Stimulated activated CD4-positive, alpha-beta T cell treated with anti-CD3 and anti-CD28 coated beads, Interleukin-15, amount 100 ng/mL, for 1 hour (primary cell): Measurements from ENCODE around the gene MAP4.
"Not testable (repeated sequence)": the region's sequence is repeated elsewhere in the genome, so short reads cannot be mapped to it uniquely, and the experiment has no call there.

Source experiments
- DNase-seq, 2 donors: peaks; one replicate each; pipeline ENCODE4 v3.0.0-alpha.2; 2020; ENCODE audit warnings: low read depth in 1 of 2, low spot score in 1 of 2

Gene MAP4

DNA sequence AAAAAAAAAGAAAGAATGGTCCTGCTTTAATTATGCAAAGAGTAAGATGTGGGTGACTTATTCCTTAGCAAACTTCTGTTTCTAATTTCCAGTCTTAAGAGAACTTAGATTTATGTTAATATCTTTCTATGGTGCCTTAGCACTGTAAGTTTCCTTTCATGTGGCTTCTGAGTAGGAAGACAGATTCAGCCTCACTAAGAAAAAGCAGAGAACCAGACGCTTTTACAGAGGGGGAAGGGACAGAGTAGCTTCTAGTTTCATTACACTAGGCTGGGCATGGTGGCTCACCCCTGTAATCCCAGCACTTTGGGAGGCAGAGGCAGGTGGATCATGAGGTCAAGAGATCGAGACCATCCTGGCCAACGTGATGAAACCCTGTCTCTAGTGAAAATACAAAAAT, 118.3 kb downstream of the MAP4 start:
- DNase-seq, result no peak

DNA sequence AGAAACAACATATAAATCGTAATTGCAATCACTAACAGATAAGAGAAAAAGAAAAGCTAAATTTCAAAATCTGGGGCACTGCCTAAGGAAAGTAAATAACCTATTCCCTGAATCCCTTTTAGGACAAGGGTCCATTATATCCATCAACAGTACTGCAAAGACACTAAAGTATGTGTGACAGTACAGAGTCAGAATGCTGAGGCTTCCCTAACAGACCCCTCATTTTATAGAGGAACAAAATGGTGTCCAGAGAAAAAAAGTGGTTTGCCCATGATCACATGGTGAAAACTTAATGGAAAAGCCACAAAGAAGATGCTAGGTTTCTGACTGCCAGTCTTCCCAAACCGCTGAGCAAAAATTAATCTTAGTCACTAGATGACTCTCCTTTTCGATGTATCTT, 119.5 kb downstream of the MAP4 start:
- DNase-seq, result no peak

- DNase-seq, result no peak
Measured at GRCh38 chr3:47895241-47895640, 121.0 kb downstream of the MAP4 start.

GRCh38 chr3:47892286-47893040, 123.8 kb downstream of the MAP4 start:
- DNase-seq, result no peak

GRCh38 chr3:47891613-47892005, 124.6 kb downstream of the MAP4 start:
- DNase-seq, result no peak

GRCh38 chr3:47890828-47891612, 125.2 kb downstream of the MAP4 start:
- DNase-seq, result no peak

DNA sequence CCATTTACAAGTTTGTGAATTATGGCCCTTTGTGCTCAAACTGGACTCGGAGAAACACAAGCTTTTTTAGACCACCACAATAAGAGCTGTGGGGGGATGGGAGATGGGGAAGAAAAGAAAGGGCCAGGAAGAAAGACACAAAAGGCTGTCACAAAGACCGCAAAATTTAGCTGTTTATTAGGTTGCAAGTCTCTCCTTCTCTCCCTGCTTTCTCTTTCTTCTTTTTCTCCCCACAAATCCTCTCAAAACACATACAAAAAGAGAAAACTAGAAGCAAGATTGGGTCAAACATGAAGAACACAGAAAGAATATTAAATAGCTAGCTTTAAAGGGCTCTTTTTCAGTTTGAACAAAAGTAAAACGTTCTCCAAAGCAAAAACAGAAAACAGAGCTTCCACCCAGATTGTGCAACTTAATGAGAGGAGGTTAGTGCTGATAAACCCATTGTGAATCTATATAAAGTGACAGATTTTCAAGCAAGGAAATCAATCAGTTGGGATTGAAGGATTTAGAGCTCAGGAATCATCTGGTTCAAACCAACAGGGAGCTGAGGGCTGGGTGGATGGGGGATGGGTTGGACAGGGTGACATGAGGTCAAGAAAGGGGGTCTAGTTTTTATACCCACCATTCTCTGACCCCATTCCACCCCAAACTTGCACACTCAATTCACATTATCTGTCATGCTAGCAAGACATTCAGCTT, 125.9 kb downstream of the MAP4 start:
- DNase-seq, result no peak

GRCh38 chr3:47888986-47889757, 127.0 kb downstream of the MAP4 start:
- DNase-seq, result no peak

DNA sequence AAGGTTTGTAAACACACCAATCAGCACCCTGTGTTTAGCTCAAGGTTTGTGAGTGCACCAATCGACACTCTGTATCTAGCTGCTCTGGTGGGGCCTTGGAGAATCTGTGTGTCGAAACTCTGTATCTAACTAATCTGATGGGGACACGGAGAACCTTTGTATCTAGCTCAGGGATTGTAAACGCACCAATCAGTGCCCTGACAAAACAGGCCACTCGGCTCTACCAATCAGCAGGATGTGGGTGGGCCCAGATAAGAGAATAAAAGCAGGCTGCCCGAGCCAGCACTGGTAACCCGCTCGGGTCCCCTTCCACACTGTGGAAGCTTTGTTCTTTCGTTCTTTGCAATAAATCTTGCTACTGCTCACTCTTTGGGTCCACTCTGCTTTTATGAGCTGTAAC, 128.2 kb downstream of the MAP4 start:
- DNase-seq, result not testable (repeated sequence)

GRCh38 chr3:47885168-47885567, 131.0 kb downstream of the MAP4 start:
- no peak for DNase-seq

DNA sequence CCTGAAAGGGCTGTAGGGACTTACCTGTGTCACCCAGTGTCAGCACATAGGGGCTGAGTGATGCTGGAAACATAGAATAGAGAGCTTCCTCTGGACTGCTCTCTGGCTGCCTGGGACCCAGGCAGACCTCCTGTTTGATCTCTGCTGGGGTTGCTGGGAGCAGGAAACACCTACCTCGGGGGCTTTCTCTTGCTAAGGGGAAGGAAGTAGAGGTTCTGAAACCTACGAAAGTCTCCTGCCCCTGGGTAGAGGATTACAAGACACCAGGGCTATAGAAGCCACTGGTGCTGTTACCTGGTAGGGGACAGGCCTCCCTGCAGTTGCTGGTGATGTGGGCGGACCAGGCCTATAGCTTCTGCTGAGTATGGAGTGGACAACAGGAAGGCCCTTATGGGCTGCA, 131.6 kb downstream of the MAP4 start:
- DNase-seq, result no peak

GRCh38 chr3:47882338-47882737, 133.9 kb downstream of the MAP4 start:
- no peak for DNase-seq

DNA sequence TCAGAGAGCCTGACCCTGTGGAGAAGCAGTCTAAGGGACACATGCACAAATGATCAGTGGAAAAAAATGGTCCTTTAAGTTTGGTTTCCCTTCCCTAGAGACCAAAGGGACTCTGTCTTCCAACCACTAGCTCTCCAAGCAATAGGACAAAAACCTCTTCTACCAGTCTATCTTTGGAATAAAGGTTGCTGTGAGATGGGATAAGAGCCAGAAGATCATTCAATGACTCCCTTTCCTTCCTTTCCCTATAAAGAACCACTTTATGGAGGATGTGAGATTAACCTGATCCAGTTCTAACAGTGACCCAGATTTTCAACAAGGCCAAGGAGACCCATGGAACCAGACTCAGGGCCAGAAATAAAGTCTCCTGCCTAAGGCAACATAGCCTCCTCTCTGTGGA, 138.5 kb downstream of the MAP4 start:
- no peak for DNase-seq

GRCh38 chr3:47877290-47877689, 138.9 kb downstream of the MAP4 start:
- DNase-seq, result no peak

DNA sequence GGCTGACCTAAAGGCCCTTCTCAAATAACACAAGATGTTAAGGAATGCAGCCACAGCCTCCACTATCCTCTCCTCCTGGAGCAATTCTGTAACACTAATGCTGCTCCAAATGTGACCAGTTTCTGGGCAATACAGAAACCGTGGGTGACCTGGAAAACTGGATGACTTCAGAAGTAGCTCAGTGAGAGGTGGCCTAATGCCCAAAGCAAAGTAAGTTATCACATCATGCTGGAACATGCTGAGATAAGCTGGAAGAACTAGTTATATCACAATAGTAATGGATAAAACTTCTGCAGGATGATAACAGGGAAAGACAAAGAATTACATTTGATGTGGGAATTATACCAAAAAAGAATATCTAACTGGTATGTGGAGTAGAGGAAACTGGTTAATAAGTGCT, 141.3 kb downstream of the MAP4 start:
- no peak for DNase-seq

- no peak for DNase-seq
Measured at GRCh38 chr3:47874438-47874837, 141.8 kb downstream of the MAP4 start.

GRCh38 chr3:47872916-47873315, 143.3 kb downstream of the MAP4 start:
- DNase-seq, result no peak

- no peak for DNase-seq
Measured at GRCh38 chr3:47871389-47871788, 144.8 kb downstream of the MAP4 start.

DNA sequence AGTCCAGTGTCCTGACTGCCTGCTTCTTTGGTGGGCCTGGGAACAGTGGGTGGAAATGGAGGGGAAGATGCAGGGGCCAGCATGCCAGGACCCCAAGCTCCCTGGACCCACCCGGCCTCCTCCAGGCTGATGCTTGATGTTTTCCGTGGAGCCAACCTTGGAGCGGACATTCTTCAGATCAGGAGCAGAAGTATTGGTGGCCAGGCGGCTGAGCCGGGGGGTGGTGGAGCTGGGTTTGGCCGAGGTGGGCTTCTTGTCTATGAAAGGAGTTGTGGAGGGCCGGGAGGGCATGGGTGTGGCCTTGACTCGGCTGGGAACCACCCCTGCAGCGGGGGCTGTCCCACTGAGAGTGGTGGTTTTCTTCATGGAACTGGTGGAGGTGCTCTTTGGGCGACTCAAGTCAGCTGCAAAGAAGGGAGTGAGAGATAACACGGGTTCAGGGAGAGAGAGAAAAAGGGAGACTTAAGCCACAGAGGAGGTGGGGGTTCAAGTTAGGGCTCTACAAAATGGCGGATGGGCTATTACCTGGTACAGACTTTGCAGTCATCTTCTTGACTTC, 145.4 kb downstream of the MAP4 start:
- DNase-seq, result no peak

DNA sequence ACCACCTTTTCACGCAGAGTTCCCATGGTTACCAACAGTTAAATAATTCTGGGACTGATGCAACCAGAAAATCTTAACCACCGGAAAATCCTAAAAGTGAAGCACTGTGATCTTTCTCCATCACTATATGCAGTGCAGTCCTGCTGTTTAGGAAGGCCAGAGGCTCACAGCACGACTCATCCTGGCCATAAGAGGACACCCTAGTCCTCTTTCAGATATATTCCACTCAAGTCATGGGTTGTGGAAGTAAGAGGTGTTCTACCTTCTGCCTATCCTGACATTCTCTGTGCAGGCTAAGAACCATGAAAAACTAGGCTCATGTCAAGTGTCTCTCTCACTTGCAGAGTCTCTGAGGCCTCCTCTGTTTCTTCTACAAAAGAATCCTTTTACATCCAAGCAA, 146.1 kb downstream of the MAP4 start:
- no peak for DNase-seq

GRCh38 chr3:47868306-47868705, 147.9 kb downstream of the MAP4 start:
- DNase-seq, result no peak
